ENCODE results near the gene FOXN4.

GRCh38 chr12:109294286-109294796 lies 14.7 kb downstream of the FOXN4 start:
- no peak for TF ChIP-seq EZH2 (IDR thresholded peaks at IDR 0.05; ENCODE audit: borderline replicate concordance, low read length)
- TF ChIP-seq CTCF (IDR thresholded peaks at IDR 0.05; ENCODE audit: low read length) = no peak

Data from OCI-LY1 (cell line).